Mucosa of stomach (tissue), 1 donor: ENCODE results near the gene ARHGAP28.
"Not testable (repeated sequence)": the region's sequence is repeated elsewhere in the genome, so short reads cannot be mapped to it uniquely, and the experiment has no call there.

ENCODE experiments used
- H3K27me3 ChIP-seq: one replicate; pipeline ENCODE4 v1.7.0; 2013; ENCODE audit warnings: mild to moderate bottlenecking, low read length; ENCODE audit not compliant: control insufficient read depth, insufficient read depth
- H3K36me3 ChIP-seq: one replicate; pipeline ENCODE4 v1.7.0; 2013; ENCODE audit warnings: low read length; ENCODE audit not compliant: control insufficient read depth, insufficient read depth
- H3K4me1 ChIP-seq: one replicate; pipeline ENCODE4 v1.7.0; 2013; ENCODE audit warnings: mild to moderate bottlenecking, low read length; ENCODE audit not compliant: control insufficient read depth, insufficient read depth
- H3K4me3 ChIP-seq: one replicate; pipeline ENCODE4 v1.7.0; 2013; ENCODE audit warnings: low read length
- H3K9ac ChIP-seq: one replicate; pipeline ENCODE4 v1.7.0; 2013; ENCODE audit warnings: mild to moderate bottlenecking, low read length, moderate library complexity
- H3K9me3 ChIP-seq: one replicate; pipeline ENCODE4 v1.7.0; 2013; ENCODE audit warnings: mild to moderate bottlenecking, low read length, moderate library complexity; ENCODE audit not compliant: control insufficient read depth
- donor health status: Pancreatic carcinoma.

Gene ARHGAP28

GRCh38 chr18:6836331-6836730 lies 106.8 kb downstream of the ARHGAP28 start:
- H3K4me3 ChIP-seq = no peak overlapping the region
- no peaks in the 10 kb centered on the region for H3K9me3 ChIP-seq
- H3K4me1 ChIP-seq = no peaks in the 10 kb centered on the region
- H3K27me3 ChIP-seq = no peaks in the 10 kb centered on the region
- no peak overlapping the region for H3K9ac ChIP-seq
- no peaks in the 10 kb centered on the region for H3K36me3 ChIP-seq

- H3K9ac ChIP-seq = no peak overlapping the region
- H3K4me3 ChIP-seq = no peak overlapping the region
- no peaks in the 10 kb centered on the region for H3K36me3 ChIP-seq
- H3K9me3 ChIP-seq = no peaks in the 10 kb centered on the region
- H3K4me1 ChIP-seq = no peaks in the 10 kb centered on the region
- no peaks in the 10 kb centered on the region for H3K27me3 ChIP-seq
These were observed 108.4 kb downstream of the ARHGAP28 start for GRCh38 chr18:6837904-6838303.

GRCh38 chr18:6842081-6842480 lies 112.6 kb downstream of the ARHGAP28 start:
- Histone ChIP-seq H3K9me3 (no peaks in the 10 kb centered on the region), H3K27me3 (no peaks in the 10 kb centered on the region), H3K9ac (no peak overlapping the region), H3K36me3 (no peaks in the 10 kb centered on the region), H3K4me3 (no peak overlapping the region), H3K4me1 (no peaks in the 10 kb centered on the region)

- no peaks in the 10 kb centered on the region for H3K36me3 ChIP-seq
These were observed 113.8 kb downstream of the ARHGAP28 start for GRCh38 chr18:6843308-6843707.

GRCh38 chr18:6845521-6845920 lies 116.0 kb downstream of the ARHGAP28 start:
- H3K4me1 ChIP-seq, H3K9me3 ChIP-seq, H3K9ac ChIP-seq, H3K4me3 ChIP-seq, H3K36me3 ChIP-seq, H3K27me3 ChIP-seq: not testable (repeated sequence)

More at GRCh38 chr18:6843308-6843707, 113.8 kb downstream of the ARHGAP28 start:
- no peak overlapping the region for H3K4me3 ChIP-seq
- no peaks in the 10 kb centered on the region for H3K4me1 ChIP-seq
- H3K9me3 ChIP-seq = no peaks in the 10 kb centered on the region
- H3K9ac ChIP-seq = no peak overlapping the region
- no peaks in the 10 kb centered on the region for H3K27me3 ChIP-seq

GRCh38 chr18:6850396-6850795 lies 120.9 kb downstream of the ARHGAP28 start:
- H3K9ac ChIP-seq = no peak overlapping the region
- no peaks in the 10 kb centered on the region for H3K27me3 ChIP-seq
- H3K36me3 ChIP-seq = no peaks in the 10 kb centered on the region
- no peaks in the 10 kb centered on the region for H3K4me1 ChIP-seq
- no peaks in the 10 kb centered on the region for H3K9me3 ChIP-seq
- no peak overlapping the region for H3K4me3 ChIP-seq

- Histone ChIP-seq H3K27me3 (no peaks in the 10 kb centered on the region), H3K9ac (no peak overlapping the region), H3K36me3 (no peaks in the 10 kb centered on the region), H3K9me3 (no peaks in the 10 kb centered on the region), H3K4me3 (no peak overlapping the region), H3K4me1 (no peaks in the 10 kb centered on the region)
These were observed 122.0 kb downstream of the ARHGAP28 start for GRCh38 chr18:6851480-6851879.

GRCh38 chr18:6854811-6855210 lies 125.3 kb downstream of the ARHGAP28 start:
- no peaks in the 10 kb centered on the region for H3K36me3 ChIP-seq
- no peaks in the 10 kb centered on the region for H3K4me1 ChIP-seq
- H3K27me3 ChIP-seq = no peaks in the 10 kb centered on the region
- no peaks in the 10 kb centered on the region for H3K9me3 ChIP-seq
- no peak overlapping the region for H3K9ac ChIP-seq
- H3K4me3 ChIP-seq = no peak overlapping the region

- no peaks in the 10 kb centered on the region for H3K9me3 ChIP-seq
These were observed 126.3 kb downstream of the ARHGAP28 start for GRCh38 chr18:6855767-6856166.

GRCh38 chr18:6857300-6857699 lies 127.8 kb downstream of the ARHGAP28 start:
- H3K36me3 ChIP-seq = no peaks in the 10 kb centered on the region
- H3K9ac ChIP-seq = no peak overlapping the region
- H3K4me3 ChIP-seq = no peak overlapping the region
- no peaks in the 10 kb centered on the region for H3K9me3 ChIP-seq
- H3K27me3 ChIP-seq = no peaks in the 10 kb centered on the region
- H3K4me1 ChIP-seq = no peaks in the 10 kb centered on the region

More at GRCh38 chr18:6855767-6856166, 126.3 kb downstream of the ARHGAP28 start:
- no peak overlapping the region for H3K4me3 ChIP-seq
- H3K9ac ChIP-seq = no peak overlapping the region
- no peaks in the 10 kb centered on the region for H3K4me1 ChIP-seq
- H3K27me3 ChIP-seq = no peaks in the 10 kb centered on the region
- no peaks in the 10 kb centered on the region for H3K36me3 ChIP-seq

GRCh38 chr18:6859676-6860422 lies 130.3 kb downstream of the ARHGAP28 start:
- Histone ChIP-seq H3K4me1 (no peaks in the 10 kb centered on the region), H3K4me3 (no peak overlapping the region), H3K9me3 (no peaks in the 10 kb centered on the region), H3K9ac (no peak overlapping the region), H3K36me3 (no peaks in the 10 kb centered on the region), H3K27me3 (no peaks in the 10 kb centered on the region)

GRCh38 chr18:6860804-6861448 lies 131.4 kb downstream of the ARHGAP28 start:
- H3K4me3 ChIP-seq = no peak overlapping the region
- no peaks in the 10 kb centered on the region for H3K4me1 ChIP-seq
- no peaks in the 10 kb centered on the region for H3K9me3 ChIP-seq
- H3K27me3 ChIP-seq = no peaks in the 10 kb centered on the region
- H3K36me3 ChIP-seq = no peaks in the 10 kb centered on the region
- H3K9ac ChIP-seq = no peak overlapping the region
